Fibroblast of skin of scalp (primary cell): ENCODE data around the gene GTPBP2.
"Not testable (repeated sequence)": the region's sequence is repeated elsewhere in the genome, so short reads cannot be mapped to it uniquely, and the experiment has no call there.

Experiments used
- DNase-seq: peaks from one replicate; pipeline ENCODE4 v3.0.0-alpha.2; 2013

The GTPBP2 gene

DNA sequence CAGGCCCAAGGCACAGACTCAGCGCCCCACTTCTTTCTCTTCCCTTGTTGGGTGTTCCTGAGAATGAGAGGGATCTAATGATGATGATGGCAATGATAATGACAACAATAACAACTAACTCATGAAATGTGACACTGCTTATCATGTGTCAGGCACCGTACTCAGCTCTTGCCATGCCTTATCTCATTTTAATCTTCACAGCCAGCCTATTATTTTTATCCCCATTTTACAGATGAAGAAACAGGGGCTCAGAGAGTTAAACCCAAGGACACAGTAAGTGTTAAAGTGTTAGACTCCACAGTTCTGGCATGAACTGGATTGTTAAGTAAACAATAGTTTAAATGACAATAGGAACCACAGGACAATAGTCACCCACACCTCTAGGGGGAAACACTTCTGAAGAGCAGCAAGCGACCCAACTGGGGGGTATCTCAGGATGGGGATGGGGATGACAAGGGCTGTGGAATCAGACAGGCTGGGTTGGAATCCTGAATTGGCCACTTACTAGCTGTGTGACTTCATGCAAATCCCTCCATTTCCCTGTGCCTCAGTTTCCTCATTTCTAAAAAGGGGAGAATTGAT, 28.2 kb upstream of the GTPBP2 start:
- DNase-seq = no peak

GRCh38 chr6:43652822-43653221, 23.8 kb upstream of the GTPBP2 start:
- DNase-seq = not testable (repeated sequence)

GRCh38 chr6:43648248-43648647, 19.2 kb upstream of the GTPBP2 start:
- DNase-seq = no peak

DNA sequence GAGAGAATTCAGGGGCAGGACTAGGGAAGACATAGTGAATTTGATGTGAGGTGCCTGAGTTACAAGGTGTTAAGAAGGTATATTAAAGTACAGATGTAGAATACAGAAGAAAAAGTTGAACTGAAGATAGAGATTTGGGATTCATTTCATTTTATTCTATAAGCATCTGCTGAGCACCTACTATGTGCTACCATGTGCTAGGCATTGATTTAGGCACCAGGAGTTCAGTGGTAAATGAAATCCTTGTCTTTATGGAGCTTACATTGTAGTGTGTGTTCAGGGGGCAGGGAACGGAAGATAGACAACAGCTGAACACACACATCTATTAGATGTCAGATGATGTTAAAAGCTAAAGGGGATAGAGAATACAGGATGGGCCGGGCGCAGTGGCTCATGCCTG, 18.5 kb upstream of the GTPBP2 start:
- DNase-seq = no peak

GRCh38 chr6:43645613-43645964, 16.5 kb upstream of the GTPBP2 start:
- no peak for DNase-seq

GRCh38 chr6:43644940-43645612, 16.0 kb upstream of the GTPBP2 start, which contains the start of gene RSPH9:
Gene RSPH9 (plus strand): TSS chr6:43645036. CDS start chr6:43645099, 63 bp downstream.
- peak; percentile 56 for DNase-seq

DNA sequence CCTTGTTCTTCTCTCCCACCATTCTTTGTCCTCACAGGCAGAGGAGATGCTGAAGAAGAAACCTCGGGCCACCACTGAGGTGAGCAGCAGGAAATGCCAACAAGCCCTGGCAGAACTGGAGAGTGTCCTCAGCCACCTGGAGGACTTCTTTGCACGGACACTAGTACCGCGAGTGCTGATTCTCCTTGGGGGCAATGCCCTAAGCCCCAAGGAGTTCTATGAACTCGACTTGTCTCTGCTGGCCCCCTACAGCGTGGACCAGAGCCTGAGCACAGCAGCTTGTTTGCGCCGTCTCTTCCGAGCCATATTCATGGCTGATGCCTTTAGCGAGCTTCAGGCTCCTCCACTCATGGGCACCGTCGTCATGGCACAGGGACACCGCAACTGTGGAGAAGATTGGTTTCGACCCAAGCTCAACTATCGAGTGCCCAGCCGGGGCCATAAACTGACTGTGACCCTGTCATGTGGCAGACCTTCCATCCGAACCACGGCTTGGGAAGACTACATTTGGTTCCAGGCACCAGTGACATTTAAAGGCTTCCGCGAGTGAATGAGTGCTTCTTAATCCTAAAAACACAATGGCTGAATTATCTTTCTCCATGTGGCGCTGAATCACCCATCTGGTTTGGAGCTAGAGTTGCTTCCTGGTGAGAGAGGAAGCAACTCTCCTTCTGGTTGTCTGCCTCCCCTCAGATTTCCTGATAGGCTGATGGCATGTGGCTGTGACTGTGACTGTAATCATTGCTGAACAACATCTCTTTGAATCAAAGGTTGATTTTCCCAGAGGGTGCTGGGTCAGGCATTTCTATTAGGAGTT, 11.1 kb upstream of the GTPBP2 start:
- no peak for DNase-seq

DNA sequence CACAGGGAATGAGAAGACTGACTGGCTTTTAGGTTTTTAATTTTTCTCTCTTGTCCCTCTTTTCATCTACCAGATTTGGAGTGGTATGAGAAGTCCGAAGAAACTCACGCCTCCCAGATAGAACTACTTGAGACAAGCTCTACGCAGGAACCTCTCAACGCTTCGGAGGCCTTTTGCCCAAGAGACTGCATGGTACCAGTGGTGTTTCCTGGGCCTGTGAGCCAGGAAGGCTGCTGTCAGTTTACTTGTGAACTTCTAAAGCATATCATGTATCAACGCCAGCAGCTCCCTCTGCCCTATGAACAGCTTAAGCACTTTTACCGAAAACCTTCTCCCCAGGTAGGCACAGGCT, 7.2 kb upstream of the GTPBP2 start:
- no peak for DNase-seq

- peak; percentile 79 for DNase-seq
Observed at GRCh38 chr6:43635387-43636307, 6.6 kb upstream of the GTPBP2 start, which contains the start of gene MAD2L1BP. Gene MAD2L1BP (plus strand): TSS chr6:43635840. CDS start chr6:43635876, 36 bp downstream.

DNA sequence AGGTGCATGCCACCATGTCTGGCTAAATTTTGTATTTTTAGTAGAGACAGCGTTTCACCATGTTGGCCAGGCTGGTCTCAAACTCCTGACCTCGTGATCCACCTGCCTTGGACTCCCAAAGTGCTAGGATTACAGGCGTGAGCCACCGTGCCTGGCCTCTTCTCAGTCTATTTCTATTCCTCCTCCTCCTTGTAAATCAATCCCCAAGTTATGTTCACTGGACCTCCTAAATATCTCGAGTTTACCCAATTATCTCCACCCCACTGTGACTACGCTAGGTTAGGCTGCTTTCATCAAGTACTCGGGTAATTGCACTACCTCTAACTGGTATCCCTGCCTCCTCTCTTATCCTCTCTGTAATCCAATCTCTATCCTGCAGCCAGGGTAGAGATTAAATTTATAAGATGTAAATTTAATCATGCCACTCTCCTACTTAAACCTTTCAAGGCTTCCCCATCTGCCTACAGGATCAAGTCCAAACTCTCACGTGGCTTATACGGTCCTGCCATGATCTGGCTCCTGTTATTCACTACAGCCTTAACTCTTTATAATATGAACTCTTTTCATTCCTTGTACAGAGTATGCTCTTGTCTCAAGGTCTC, 5.7 kb upstream of the GTPBP2 start:
- no peak for DNase-seq

GRCh38 chr6:43633002-43633401, 3.9 kb upstream of the GTPBP2 start:
- not testable (repeated sequence) for DNase-seq

DNA sequence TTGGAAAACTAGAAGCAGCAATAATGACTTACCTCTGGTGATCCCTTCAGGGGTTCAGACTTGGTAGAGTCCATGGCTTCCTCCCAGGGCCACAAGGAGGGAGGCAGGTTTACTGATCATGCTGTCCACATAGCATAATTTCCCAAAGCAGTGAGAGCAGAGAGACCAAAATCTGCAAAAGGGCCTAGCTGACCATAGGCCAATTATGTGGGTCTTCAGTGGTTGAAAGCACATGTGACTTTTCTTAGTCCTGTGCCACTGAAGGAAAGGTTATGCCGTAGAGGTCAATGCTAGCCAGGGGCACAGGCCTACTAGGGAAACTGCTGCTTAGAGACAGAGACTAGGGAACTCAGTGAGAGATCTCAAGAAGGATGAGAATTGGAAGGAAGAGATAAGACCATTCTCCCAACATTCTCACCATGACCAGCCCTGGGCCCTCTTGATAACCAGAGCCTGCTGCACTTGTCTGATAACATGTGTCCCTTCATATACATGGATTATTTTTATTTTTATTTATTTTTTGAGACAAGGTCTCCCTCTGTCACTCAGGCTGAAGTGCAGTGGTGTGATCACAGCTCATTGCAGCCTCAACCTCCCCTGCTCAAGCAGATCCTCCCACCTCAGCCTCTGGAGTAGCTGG, 2.0 kb upstream of the GTPBP2 start:
- no peak for DNase-seq

DNA sequence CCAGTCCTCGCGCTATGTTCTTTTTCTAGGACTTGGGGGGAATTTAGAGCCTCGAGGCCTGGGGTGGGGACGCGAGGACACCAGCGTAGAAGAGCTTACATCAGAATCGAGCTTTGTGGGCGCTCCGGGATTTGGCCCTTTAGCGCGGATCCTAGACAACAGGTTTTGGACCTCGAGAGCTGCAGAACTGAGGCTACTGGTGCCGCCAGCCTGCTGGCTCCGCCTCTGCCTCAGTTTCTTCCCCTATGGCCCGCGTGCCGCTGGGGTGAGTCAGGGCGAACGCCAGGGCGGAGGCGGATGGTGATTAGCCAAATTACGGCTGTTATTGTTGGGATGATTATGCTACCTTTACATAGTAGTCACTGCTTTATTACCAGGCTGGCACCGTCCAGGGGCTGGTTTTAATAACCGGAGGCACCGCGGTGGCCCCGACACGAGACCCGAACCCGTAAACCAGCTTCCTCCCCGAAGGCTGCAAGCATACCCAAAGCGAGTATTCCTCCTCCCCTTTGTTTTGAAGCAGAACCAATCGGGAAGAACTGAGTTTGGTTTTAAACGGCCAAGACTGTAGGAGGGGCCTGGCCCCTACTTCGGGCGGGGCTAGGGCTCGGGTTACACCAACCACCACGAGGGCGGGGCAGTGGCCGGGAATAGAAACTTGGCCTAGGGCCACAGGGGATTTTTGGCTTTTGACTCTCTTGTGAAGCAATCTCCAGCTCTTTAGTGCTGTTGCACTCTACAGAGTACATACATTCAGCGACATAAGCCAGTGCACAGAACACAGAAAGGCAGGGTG, 639 bp upstream of the GTPBP2 start:
- peak; percentile 99 for DNase-seq

DNA sequence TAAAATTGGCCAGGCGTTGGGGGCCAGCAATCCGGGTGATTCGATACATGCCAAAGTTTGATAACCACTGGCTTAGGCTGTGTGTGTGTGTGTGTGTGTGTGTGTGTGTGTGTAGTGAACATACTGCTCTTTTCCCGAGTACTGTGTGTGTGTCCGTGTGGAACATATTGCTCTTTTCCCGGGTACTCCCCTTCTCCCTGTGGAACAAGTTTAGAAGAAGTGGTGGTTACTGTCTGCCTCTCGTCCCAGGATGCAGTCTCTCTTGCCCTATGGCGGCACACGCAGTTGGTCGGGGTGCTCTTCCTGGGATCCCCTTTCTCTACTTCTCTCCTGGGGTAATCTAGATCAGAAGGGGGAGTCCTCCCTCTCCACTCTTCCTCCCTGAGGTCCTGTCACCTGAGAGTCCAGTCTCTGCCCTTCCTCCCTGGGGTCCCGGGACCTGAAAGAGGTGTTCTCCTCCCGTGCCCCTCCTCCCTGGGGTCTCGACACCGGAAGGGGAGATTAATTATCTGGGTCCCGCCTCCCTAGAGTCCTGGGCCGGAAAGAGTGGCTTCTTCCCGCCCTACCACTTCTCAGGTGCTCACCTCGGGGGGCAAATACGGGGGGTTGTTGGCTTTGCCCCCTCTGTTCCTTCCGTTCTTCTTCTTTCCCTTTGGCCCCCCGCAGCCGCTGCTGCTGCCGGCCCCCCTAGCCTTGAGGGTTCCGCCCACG, 516 bp downstream of the GTPBP2 start:
- peak; percentile 65 for DNase-seq

- peak; percentile 97 for DNase-seq
Observed at GRCh38 chr6:43627008-43627825, 1.8 kb downstream of the GTPBP2 start.

- no peak for DNase-seq
Observed at GRCh38 chr6:43625393-43625992, 3.6 kb downstream of the GTPBP2 start.

DNA sequence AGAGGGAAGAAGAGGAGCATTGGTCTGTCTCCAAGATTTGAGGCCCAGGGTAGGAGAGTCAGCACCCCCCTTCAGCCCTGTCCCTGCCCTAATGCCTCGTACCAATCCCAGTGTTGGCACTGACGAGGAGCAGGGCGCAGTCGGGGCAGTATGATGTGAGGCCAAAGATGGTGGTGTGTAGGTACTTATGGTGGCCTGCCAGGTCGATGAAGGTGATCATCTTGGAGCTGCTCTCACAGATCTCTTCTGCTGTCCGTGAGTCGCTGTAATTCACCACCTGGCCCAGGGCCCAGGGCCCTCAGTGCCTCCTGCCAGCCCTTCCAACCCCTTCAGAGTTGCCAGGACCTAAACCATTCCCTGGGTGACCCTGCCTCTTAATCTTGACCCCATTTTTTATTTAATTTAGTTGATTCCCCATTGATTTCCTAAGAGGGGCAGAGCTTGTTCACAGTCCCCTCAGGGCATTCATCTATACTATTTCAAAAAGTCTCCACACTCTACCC, 4.2 kb downstream of the GTPBP2 start:
- no peak for DNase-seq
